Measurements from ENCODE around the gene DLGAP1.

DNA sequence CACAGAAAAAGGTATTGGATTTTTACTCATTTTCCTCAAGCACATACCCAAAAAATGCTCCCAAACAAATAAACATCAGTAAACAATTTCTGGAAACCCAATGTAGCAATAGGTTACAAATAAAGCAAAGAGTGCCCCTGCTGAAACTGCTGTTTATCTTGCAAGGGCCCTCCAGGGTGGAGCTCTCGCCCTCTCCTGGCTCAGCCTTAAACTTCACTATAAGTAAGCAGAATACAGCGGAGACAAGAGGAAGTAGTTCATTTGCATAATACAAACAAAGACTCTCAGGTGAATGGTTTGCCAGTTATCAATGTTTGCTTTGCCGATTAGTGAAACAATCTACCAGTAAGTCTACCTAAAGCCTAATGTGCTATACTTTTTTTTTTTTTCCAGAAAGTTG is 437.6 kb downstream of the DLGAP1 start:
- TF ChIP-seq, protein P1, sequence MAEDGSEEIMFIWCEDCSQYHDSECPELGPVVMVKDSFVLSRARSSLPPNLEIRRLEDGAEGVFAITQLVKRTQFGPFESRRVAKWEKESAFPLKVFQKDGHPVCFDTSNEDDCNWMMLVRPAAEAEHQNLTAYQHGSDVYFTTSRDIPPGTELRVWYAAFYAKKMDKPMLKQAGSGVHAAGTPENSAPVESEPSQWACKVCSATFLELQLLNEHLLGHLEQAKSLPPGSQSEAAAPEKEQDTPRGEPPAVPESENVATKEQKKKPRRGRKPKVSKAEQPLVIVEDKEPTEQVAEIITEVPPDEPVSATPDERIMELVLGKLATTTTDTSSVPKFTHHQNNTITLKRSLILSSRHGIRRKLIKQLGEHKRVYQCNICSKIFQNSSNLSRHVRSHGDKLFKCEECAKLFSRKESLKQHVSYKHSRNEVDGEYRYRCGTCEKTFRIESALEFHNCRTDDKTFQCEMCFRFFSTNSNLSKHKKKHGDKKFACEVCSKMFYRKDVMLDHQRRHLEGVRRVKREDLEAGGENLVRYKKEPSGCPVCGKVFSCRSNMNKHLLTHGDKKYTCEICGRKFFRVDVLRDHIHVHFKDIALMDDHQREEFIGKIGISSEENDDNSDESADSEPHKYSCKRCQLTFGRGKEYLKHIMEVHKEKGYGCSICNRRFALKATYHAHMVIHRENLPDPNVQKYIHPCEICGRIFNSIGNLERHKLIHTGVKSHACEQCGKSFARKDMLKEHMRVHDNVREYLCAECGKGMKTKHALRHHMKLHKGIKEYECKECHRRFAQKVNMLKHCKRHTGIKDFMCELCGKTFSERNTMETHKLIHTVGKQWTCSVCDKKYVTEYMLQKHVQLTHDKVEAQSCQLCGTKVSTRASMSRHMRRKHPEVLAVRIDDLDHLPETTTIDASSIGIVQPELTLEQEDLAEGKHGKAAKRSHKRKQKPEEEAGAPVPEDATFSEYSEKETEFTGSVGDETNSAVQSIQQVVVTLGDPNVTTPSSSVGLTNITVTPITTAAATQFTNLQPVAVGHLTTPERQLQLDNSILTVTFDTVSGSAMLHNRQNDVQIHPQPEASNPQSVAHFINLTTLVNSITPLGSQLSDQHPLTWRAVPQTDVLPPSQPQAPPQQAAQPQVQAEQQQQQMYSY (CRISPR knock-in tag; IDR thresholded peaks at IDR 0.05), result no peak
- TF ChIP-seq, protein P2, sequence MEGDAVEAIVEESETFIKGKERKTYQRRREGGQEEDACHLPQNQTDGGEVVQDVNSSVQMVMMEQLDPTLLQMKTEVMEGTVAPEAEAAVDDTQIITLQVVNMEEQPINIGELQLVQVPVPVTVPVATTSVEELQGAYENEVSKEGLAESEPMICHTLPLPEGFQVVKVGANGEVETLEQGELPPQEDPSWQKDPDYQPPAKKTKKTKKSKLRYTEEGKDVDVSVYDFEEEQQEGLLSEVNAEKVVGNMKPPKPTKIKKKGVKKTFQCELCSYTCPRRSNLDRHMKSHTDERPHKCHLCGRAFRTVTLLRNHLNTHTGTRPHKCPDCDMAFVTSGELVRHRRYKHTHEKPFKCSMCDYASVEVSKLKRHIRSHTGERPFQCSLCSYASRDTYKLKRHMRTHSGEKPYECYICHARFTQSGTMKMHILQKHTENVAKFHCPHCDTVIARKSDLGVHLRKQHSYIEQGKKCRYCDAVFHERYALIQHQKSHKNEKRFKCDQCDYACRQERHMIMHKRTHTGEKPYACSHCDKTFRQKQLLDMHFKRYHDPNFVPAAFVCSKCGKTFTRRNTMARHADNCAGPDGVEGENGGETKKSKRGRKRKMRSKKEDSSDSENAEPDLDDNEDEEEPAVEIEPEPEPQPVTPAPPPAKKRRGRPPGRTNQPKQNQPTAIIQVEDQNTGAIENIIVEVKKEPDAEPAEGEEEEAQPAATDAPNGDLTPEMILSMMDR (IDR thresholded peaks at IDR 0.05), result no peak
- TF ChIP-seq, protein P3, sequence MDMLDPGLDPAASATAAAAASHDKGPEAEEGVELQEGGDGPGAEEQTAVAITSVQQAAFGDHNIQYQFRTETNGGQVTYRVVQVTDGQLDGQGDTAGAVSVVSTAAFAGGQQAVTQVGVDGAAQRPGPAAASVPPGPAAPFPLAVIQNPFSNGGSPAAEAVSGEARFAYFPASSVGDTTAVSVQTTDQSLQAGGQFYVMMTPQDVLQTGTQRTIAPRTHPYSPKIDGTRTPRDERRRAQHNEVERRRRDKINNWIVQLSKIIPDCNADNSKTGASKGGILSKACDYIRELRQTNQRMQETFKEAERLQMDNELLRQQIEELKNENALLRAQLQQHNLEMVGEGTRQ (CRISPR knock-in tag; IDR thresholded peaks at IDR 0.05), result no peak
- TF ChIP-seq CREB1 (CRISPR knock-in tag; IDR thresholded peaks at IDR 0.05) (no peak), TEAD4 (CRISPR knock-in tag; IDR thresholded peaks at IDR 0.05) (no peak), MAX (CRISPR knock-in tag; IDR thresholded peaks at IDR 0.05) (no peak)
- TF ChIP-seq, protein P4, sequence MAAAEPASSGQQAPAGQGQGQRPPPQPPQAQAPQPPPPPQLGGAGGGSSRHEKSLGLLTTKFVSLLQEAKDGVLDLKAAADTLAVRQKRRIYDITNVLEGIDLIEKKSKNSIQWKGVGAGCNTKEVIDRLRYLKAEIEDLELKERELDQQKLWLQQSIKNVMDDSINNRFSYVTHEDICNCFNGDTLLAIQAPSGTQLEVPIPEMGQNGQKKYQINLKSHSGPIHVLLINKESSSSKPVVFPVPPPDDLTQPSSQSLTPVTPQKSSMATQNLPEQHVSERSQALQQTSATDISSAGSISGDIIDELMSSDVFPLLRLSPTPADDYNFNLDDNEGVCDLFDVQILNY (CRISPR knock-in tag; IDR thresholded peaks at IDR 0.05), result no peak
- TF ChIP-seq, protein P5, sequence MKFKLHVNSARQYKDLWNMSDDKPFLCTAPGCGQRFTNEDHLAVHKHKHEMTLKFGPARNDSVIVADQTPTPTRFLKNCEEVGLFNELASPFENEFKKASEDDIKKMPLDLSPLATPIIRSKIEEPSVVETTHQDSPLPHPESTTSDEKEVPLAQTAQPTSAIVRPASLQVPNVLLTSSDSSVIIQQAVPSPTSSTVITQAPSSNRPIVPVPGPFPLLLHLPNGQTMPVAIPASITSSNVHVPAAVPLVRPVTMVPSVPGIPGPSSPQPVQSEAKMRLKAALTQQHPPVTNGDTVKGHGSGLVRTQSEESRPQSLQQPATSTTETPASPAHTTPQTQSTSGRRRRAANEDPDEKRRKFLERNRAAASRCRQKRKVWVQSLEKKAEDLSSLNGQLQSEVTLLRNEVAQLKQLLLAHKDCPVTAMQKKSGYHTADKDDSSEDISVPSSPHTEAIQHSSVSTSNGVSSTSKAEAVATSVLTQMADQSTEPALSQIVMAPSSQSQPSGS (CRISPR knock-in tag; IDR thresholded peaks at IDR 0.05; ENCODE audit: borderline replicate concordance, low read depth), result no peak

All from WTC11 (cell line).